Keratinocyte (primary cell): ENCODE data around the gene CTIF. TPM values are rescaled to one million over a fixed set of nuclear protein-coding genes. Genes with fewer than 3 reads are reported as not detected.

Source experiments
- DNase-seq: peaks from one replicate; pipeline ENCODE4 v3.0.0-alpha.2; 2011; ENCODE audit warnings: low read depth, missing footprints, low spot score
- FAIRE-seq: peaks from 2 replicates; lab custom pipeline; 2011; peaks lifted over from hg19 to GRCh38; lab: Jason Lieb, UNC
- H2AFZ ChIP-seq: 2 replicates; pipeline ENCODE4 v1.6.0; 2012; ENCODE audit warnings: low read length, control low read depth, inconsistent platforms; ENCODE audit not compliant: control insufficient read depth
- H3K27ac ChIP-seq: 2 replicates; pipeline ENCODE4 v1.5.1; 2011; ENCODE audit warnings: low read length; ENCODE audit not compliant: control insufficient read depth, insufficient read depth
- H3K27me3 ChIP-seq: 3 replicates; pipeline ENCODE4 v1.6.0; 2011; ENCODE audit warnings: low read length; ENCODE audit not compliant: control insufficient read depth, insufficient read depth; ENCODE audit errors: extremely low read depth
- H3K36me3 ChIP-seq, 2 experiments: 2 replicates in 1 of 2; 3 replicates in 1 of 2; pipeline ENCODE4 v1.5.1; 2011; ENCODE audit warnings: low read length in 2 of 2, mild to moderate bottlenecking in 1 of 2; ENCODE audit not compliant: control insufficient read depth in 2 of 2, insufficient read depth in 2 of 2; ENCODE audit errors: extremely low read depth in 1 of 2
- H3K4me1 ChIP-seq: 3 replicates; pipeline ENCODE4 v1.5.1; 2011; ENCODE audit warnings: low read length; ENCODE audit not compliant: control insufficient read depth, insufficient read depth; ENCODE audit errors: extremely low read depth
- H3K4me2 ChIP-seq: 3 replicates; pipeline ENCODE4 v1.6.0; 2011; ENCODE audit warnings: low read depth, low read length; ENCODE audit not compliant: control insufficient read depth, insufficient read depth; ENCODE audit errors: extremely low read depth
- H3K4me3 ChIP-seq, 3 experiments: fragments of 200-600 bp in 1 of 3; sonication (generic) in 1 of 3; 2 replicates in 2 of 3; 3 replicates in 1 of 3; pipeline ENCODE4 v1.5.1; 2011 to 2016; ENCODE audit warnings: low read length in 3 of 3, mild to moderate bottlenecking in 3 of 3, control low read depth in 2 of 3, inconsistent platforms in 1 of 3, low read depth in 1 of 3, mixed read lengths in 1 of 3, mixed run types in 1 of 3, moderate library complexity in 1 of 3; ENCODE audit not compliant: control insufficient read depth in 2 of 3, insufficient read depth in 2 of 3; ENCODE audit errors: extremely low read depth in 1 of 3
- H3K79me2 ChIP-seq: 2 replicates; pipeline ENCODE4 v1.6.0; 2012; ENCODE audit warnings: low read length; ENCODE audit not compliant: control insufficient read depth, insufficient read depth
- H3K9ac ChIP-seq: 3 replicates; pipeline ENCODE4 v1.6.0; 2011; ENCODE audit warnings: low read length; ENCODE audit not compliant: control insufficient read depth, insufficient read depth; ENCODE audit errors: extremely low read depth
- H3K9me1 ChIP-seq: 3 replicates; pipeline ENCODE4 v1.6.0; 2011; ENCODE audit warnings: low read length; ENCODE audit not compliant: control insufficient read depth, insufficient read depth; ENCODE audit errors: extremely low read depth
- H3K9me3 ChIP-seq: 2 replicates; pipeline ENCODE4 v1.5.1; 2012; ENCODE audit warnings: low read depth, low read length; ENCODE audit not compliant: control insufficient read depth
- H4K20me1 ChIP-seq: 3 replicates; pipeline ENCODE4 v1.6.0; 2011; ENCODE audit warnings: low read length; ENCODE audit not compliant: control insufficient read depth, insufficient read depth; ENCODE audit errors: extremely low read depth
- EZH2 ChIP-seq: IDR thresholded peaks from one replicate; pipeline ENCODE4 v1.6.1; 2012; ENCODE audit warnings: inconsistent platforms, mild to moderate bottlenecking, low read length, moderate library complexity
- dilution Hi-C: fragments of 300-500 bp; cut with MboI; formaldehyde crosslinking; loops from one replicate; pipeline ENCODE4 v1.7.0; 2020; ENCODE audit warnings: low sequenced_read_pairs; ENCODE audit not compliant: extremely low pct_ligation_motif_present
- polyA plus RNA-seq, 5 experiments: library from polyadenylated mRNA; depleted of rRNA in 3 of 5; stranded (reverse) in 3 of 5; stranded (forward) in 1 of 5; unstranded in 1 of 5; fragments of >200 nt; gene quantifications; 1 replicate in 1 of 5; 2 replicates in 3 of 5; 3 replicates in 1 of 5; pipeline versions ENCODE4 v1.2.1 to v1.2.3, GENCODE V29; 2011 to 2012; ENCODE audit warnings: missing spikeins in 2 of 5, low read depth in 1 of 5, low replicate concordance in 1 of 5
- TF ChIP-seq, protein P1 (sequence below), 3 experiments: IDR thresholded peaks in 1 of 3; conservative IDR thresholded peaks in 1 of 3; optimal IDR thresholded peaks in 1 of 3; 2 replicates in 2 of 3; 3 replicates in 1 of 3; pipeline versions ENCODE3 to v1.5.1; 2011; ENCODE audit warnings: low read length in 3 of 3, mild to moderate bottlenecking in 3 of 3, moderate library complexity in 2 of 3, control low read depth in 1 of 3, inconsistent platforms in 1 of 3; ENCODE audit not compliant: insufficient read depth in 2 of 3; ENCODE audit errors: extremely low read depth in 1 of 3

Gene CTIF
- polyA plus RNA-seq, 1 donor (not counting 4 experiments of a cell fraction or from before 2014, with no cell fraction given) = 15.0 TPM

DNA sequence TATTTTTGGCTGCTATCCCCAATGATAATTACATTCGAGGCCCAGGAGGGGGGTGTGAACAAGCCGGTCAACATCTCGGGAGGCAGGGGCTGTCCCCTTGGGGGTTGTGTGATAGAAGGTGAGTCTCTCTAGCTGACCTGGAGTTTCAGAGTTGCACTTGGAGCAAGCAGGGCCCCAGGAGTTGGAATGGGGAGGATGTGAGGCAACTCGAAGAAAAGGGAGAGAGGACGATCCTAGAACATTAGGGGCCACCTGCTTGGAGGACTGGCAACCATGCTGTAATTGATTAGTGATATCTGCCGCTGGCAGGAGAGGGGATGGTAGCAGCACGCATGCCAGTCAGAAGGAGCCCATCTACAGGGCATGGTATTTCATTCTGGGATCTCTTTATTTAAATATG, 122.6 kb downstream of the CTIF start:
- H3K4me3 ChIP-seq = no peak overlapping the region
- no peaks in the 10 kb centered on the region for H3K27me3 ChIP-seq
- no peaks in the 10 kb centered on the region for H4K20me1 ChIP-seq
- H3K4me2 ChIP-seq = no peak overlapping the region
- peaks cover 2 to 12% of the 10 kb centered on the region in 2 experiments for H3K36me3 ChIP-seq
- H3K9me1 ChIP-seq = no peaks in the 10 kb centered on the region
- dilution Hi-C loops = no loop called here
- TF ChIP-seq, protein P1, sequence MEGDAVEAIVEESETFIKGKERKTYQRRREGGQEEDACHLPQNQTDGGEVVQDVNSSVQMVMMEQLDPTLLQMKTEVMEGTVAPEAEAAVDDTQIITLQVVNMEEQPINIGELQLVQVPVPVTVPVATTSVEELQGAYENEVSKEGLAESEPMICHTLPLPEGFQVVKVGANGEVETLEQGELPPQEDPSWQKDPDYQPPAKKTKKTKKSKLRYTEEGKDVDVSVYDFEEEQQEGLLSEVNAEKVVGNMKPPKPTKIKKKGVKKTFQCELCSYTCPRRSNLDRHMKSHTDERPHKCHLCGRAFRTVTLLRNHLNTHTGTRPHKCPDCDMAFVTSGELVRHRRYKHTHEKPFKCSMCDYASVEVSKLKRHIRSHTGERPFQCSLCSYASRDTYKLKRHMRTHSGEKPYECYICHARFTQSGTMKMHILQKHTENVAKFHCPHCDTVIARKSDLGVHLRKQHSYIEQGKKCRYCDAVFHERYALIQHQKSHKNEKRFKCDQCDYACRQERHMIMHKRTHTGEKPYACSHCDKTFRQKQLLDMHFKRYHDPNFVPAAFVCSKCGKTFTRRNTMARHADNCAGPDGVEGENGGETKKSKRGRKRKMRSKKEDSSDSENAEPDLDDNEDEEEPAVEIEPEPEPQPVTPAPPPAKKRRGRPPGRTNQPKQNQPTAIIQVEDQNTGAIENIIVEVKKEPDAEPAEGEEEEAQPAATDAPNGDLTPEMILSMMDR (optimal IDR thresholded peaks at IDR 0.05 in 1 of 3, IDR thresholded peaks at IDR 0.05 in 1 of 3, conservative IDR thresholded peaks at IDR 0.05 in 1 of 3; ENCODE audit: extremely low read depth in 1 of 3, insufficient read depth in 2 of 3, low read length in 3 of 3) = no peak
- TF ChIP-seq EZH2 = no peak
- peaks cover 4% of the 10 kb centered on the region for H3K4me1 ChIP-seq
- H3K9ac ChIP-seq = no peak overlapping the region
- H2AFZ ChIP-seq = no peak overlapping the region
- DNase-seq (no peak), FAIRE-seq (no peak)
- H3K9me3 ChIP-seq = peaks cover 4% of the 10 kb centered on the region
- H3K27ac ChIP-seq = no peak overlapping the region
- H3K79me2 ChIP-seq = no peaks in the 10 kb centered on the region

DNA sequence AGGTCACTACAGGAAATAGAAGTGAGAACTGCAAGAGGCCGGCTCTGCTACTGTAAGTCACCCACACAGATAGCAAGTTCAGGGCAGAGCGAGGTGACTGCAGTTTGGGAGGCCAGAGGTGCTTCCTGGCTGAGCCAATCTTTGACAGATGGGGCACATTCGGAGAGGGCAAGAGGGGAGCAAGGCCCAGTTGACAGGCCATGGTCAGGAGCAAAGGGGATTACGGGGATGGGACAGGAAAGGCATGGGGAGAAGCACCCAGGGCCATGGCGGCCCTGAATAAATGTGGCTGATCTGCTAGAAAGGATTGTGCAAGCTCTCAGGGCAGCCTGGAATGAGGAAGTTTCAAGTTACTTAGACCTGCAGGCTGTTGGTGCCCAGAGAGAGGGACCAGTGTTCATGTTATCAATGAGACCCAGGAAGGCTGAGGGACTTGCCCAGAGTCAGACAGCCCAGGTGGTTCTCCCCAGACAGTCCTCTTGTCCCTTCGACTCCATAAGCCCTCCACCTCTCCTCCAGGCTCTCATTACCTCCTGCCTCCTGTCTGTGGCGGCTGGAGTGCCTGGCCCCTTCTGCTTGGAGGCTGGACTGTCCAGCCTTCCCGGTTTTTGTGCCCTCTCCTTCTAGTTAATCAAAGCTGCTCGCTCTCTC, 123.3 kb downstream of the CTIF start:
- Histone ChIP-seq H3K4me3 (no peak overlapping the region), H3K36me3 (peaks cover 5 to 19% of the 10 kb centered on the region in 2 experiments), H3K9ac (no peak overlapping the region), H3K27me3 (no peaks in the 10 kb centered on the region), H3K4me2 (no peak overlapping the region), H3K27ac (no peak overlapping the region), H3K79me2 (no peaks in the 10 kb centered on the region), H3K4me1 (peaks cover 4% of the 10 kb centered on the region), H4K20me1 (no peaks in the 10 kb centered on the region), H3K9me1 (no peaks in the 10 kb centered on the region), H3K9me3 (peaks cover 4% of the 10 kb centered on the region), H2AFZ (no peak overlapping the region)
- peak; percentile 62 for FAIRE-seq
- DNase-seq = no peak
- dilution Hi-C loops = no loop called here
- TF ChIP-seq, protein P1 (optimal IDR thresholded peaks at IDR 0.05 in 1 of 3, IDR thresholded peaks at IDR 0.05 in 1 of 3, conservative IDR thresholded peaks at IDR 0.05 in 1 of 3; ENCODE audit: extremely low read depth in 1 of 3, insufficient read depth in 2 of 3, low read length in 3 of 3) = no peak
- no peak for TF ChIP-seq EZH2
